HG03097 (cell line): ENCODE results near the gene PRKN.
"Not testable (repeated sequence)": the region's sequence is repeated elsewhere in the genome, so short reads cannot be mapped to it uniquely, and the experiment has no call there.

ENCODE experiments used
- ATAC-seq: cut with Tn5 transposase; IDR thresholded peaks from one replicate; pipeline ENCODE4 v1.9.1; 2021; ENCODE audit not compliant: unreplicated experiment, low FRiP score

The PRKN gene

GRCh38 chr6:161327360-161327953 lies 1400.1 kb downstream of the PRKN start:
- ATAC-seq: no peak

- ATAC-seq: no peak
These were observed 1408.3 kb downstream of the PRKN start for GRCh38 chr6:161319231-161319630.

- no peak for ATAC-seq
These were observed 1409.1 kb downstream of the PRKN start for GRCh38 chr6:161318456-161318855.

GRCh38 chr6:161316531-161316930 lies 1411.0 kb downstream of the PRKN start:
- ATAC-seq: no peak

GRCh38 chr6:161315246-161315917 lies 1412.2 kb downstream of the PRKN start:
- not testable (repeated sequence) for ATAC-seq

GRCh38 chr6:161314541-161315245 lies 1412.9 kb downstream of the PRKN start:
- not testable (repeated sequence) for ATAC-seq

- ATAC-seq: no peak
These were observed 1413.5 kb downstream of the PRKN start for GRCh38 chr6:161313940-161314509.

GRCh38 chr6:161313475-161313874 lies 1414.1 kb downstream of the PRKN start:
- ATAC-seq: not testable (repeated sequence)

- ATAC-seq: not testable (repeated sequence)
These were observed 1417.8 kb downstream of the PRKN start for GRCh38 chr6:161309774-161310173.

GRCh38 chr6:161308075-161308655 lies 1419.4 kb downstream of the PRKN start:
- ATAC-seq: no peak

- no peak for ATAC-seq
These were observed 1421.7 kb downstream of the PRKN start for GRCh38 chr6:161305860-161306259.

- ATAC-seq: no peak
These were observed 1423.8 kb downstream of the PRKN start for GRCh38 chr6:161303628-161304340.

GRCh38 chr6:161302949-161303348 lies 1424.6 kb downstream of the PRKN start:
- no peak for ATAC-seq

- ATAC-seq: no peak
These were observed 1426.2 kb downstream of the PRKN start for GRCh38 chr6:161301338-161301737.

- ATAC-seq: no peak
These were observed 1426.7 kb downstream of the PRKN start for GRCh38 chr6:161300823-161301222.

- no peak for ATAC-seq
These were observed 1427.8 kb downstream of the PRKN start for GRCh38 chr6:161299726-161300125.
